H1 (cell line): ENCODE results near the gene PARD3. TPM values are rescaled to one million over a fixed set of nuclear protein-coding genes. Genes with fewer than 3 reads are reported as not detected.

Experiments used
- CTCF ChIA-PET: fragments of 300-600 bp; sonication (Branson Sonifier 250); formaldehyde crosslinking; loops from one replicate; lab custom pipeline; 2021; ENCODE audit not compliant: partially characterized antibody; lab: Charles Lee
- POLR2A ChIA-PET: fragments of 300-600 bp; sonication (Branson Sonifier 250); formaldehyde crosslinking; loops from one replicate; lab custom pipeline; 2021; ENCODE audit warnings: inconsistent platforms; ENCODE audit not compliant: partially characterized antibody; lab: Charles Lee
- DNase-seq, 2 experiments: peaks; one replicate each; pipeline versions ENCODE4 v3.0.0 to v3.0.0-alpha.2; 2010 to 2022; ENCODE audit warnings: low spot score in 2 of 2, low read depth in 1 of 2, mixed read lengths in 1 of 2
- FAIRE-seq: peaks from 2 replicates; lab custom pipeline; 2011; peaks lifted over from hg19 to GRCh38; lab: Jason Lieb, UNC
- H2AFZ ChIP-seq: 2 replicates; pipeline ENCODE4 v1.8.1; 2012; ENCODE audit warnings: low read length, inconsistent platforms
- H2AK5ac ChIP-seq: 2 replicates; pipeline ENCODE4 v1.6.1; 2013; ENCODE audit warnings: low read depth, low read length
- H2BK120ac ChIP-seq: replicated peaks from 2 replicates; pipeline ENCODE3; 2013; ENCODE audit warnings: low read depth, low read length, inconsistent platforms
- H2BK12ac ChIP-seq: 2 replicates; pipeline ENCODE4 v1.6.1; 2013; ENCODE audit warnings: low read depth, low read length
- H2BK15ac ChIP-seq: 2 replicates; pipeline ENCODE4 v1.6.1; 2013; ENCODE audit warnings: low read length
- H2BK20ac ChIP-seq: 2 replicates; pipeline ENCODE4 v1.6.1; 2013; ENCODE audit warnings: low read length
- H2BK5ac ChIP-seq: 2 replicates; pipeline ENCODE4 v1.6.1; 2013; ENCODE audit warnings: low read depth, low read length
- H3K14ac ChIP-seq: 2 replicates; pipeline ENCODE4 v1.6.1; 2013; ENCODE audit warnings: inconsistent platforms; ENCODE audit not compliant: insufficient read length
- H3K18ac ChIP-seq: 2 replicates; pipeline ENCODE4 v1.6.1; 2013; ENCODE audit warnings: low read length; ENCODE audit errors: extremely low read depth
- H3K23ac ChIP-seq: 2 replicates; pipeline ENCODE4 v1.6.1; 2013; ENCODE audit warnings: inconsistent platforms; ENCODE audit not compliant: insufficient read length
- H3K23me2 ChIP-seq: 2 replicates; pipeline ENCODE4 v1.6.1; 2013; ENCODE audit warnings: low read depth, low read length
- H3K27ac ChIP-seq: 2 replicates; pipeline ENCODE4 v1.6.1; 2011; ENCODE audit warnings: low read depth, low read length, inconsistent platforms
- H3K27me3 ChIP-seq, 4 experiments: replicated peaks in 1 of 4; 1 replicate in 1 of 4; 2 replicates in 3 of 4; pipeline versions ENCODE4 v1.6.1 to v1.8.1; 2011 to 2013; ENCODE audit warnings: low read length in 3 of 4, mild to moderate bottlenecking in 3 of 4, inconsistent platforms in 2 of 4, mixed read lengths in 2 of 4, moderate library complexity in 1 of 4; ENCODE audit not compliant: control insufficient read depth in 3 of 4, insufficient read depth in 3 of 4; ENCODE audit errors: extremely low read depth in 1 of 4
- H3K36me3 ChIP-seq, 4 experiments: 2 replicates each; pipeline versions ENCODE4 v1.6.1 to v1.8.1; 2011 to 2013; ENCODE audit warnings: mild to moderate bottlenecking in 4 of 4, low read length in 3 of 4, moderate library complexity in 2 of 4, control low read depth in 1 of 4, inconsistent platforms in 1 of 4; ENCODE audit not compliant: insufficient read depth in 4 of 4, control insufficient read depth in 2 of 4
- H3K4ac ChIP-seq: replicated peaks from 2 replicates; pipeline ENCODE3; 2013; ENCODE audit warnings: low read length, low read depth, mixed read lengths, inconsistent platforms; ENCODE audit not compliant: insufficient read length
- H3K4me1 ChIP-seq, 4 experiments: replicated peaks in 1 of 4; 1 replicate in 1 of 4; 2 replicates in 3 of 4; pipeline versions ENCODE4 v1.6.1 to v1.8.1; 2011 to 2013; ENCODE audit warnings: low read length in 3 of 4, inconsistent platforms in 2 of 4, mixed read lengths in 1 of 4; ENCODE audit not compliant: insufficient read depth in 4 of 4, control insufficient read depth in 3 of 4
- H3K4me2 ChIP-seq, 2 experiments: 2 replicates each; pipeline versions ENCODE4 v1.6.1 to v1.8.1; 2011 to 2013; ENCODE audit warnings: low read depth in 2 of 2, low read length in 2 of 2, control low read depth in 1 of 2, inconsistent platforms in 1 of 2, mild to moderate bottlenecking in 1 of 2; ENCODE audit not compliant: insufficient read depth in 1 of 2
- H3K4me3 ChIP-seq, 4 experiments: fragments of 200-600, 300-600 bp in 1 of 4; sonication (generic), shearing (Covaris generic), sonication (Bioruptor Twin) in 1 of 4; 2 replicates each; pipeline versions ENCODE4 v1.5.1 to v1.8.1; 2011 to 2016; ENCODE audit warnings: low read length in 4 of 4, low read depth in 3 of 4, control low read depth in 2 of 4, inconsistent platforms in 2 of 4, mild to moderate bottlenecking in 2 of 4, mixed read lengths in 1 of 4, moderate library complexity in 1 of 4; ENCODE audit not compliant: insufficient read depth in 2 of 4; ENCODE audit errors: extremely low read depth in 1 of 4
- H3K56ac ChIP-seq: replicated peaks from 2 replicates; pipeline ENCODE3; 2013; ENCODE audit warnings: low read depth, mild to moderate bottlenecking, mixed read lengths, low read length, inconsistent platforms; ENCODE audit not compliant: insufficient read length
- H3K79me1 ChIP-seq: 2 replicates; pipeline ENCODE4 v1.6.1; 2013; ENCODE audit warnings: low read depth, low read length, control low read depth
- H3K79me2 ChIP-seq, 2 experiments: 2 replicates each; pipeline versions ENCODE4 v1.6.1 to v1.8.1; 2012 to 2013; ENCODE audit warnings: low read length in 2 of 2, mild to moderate bottlenecking in 2 of 2, inconsistent platforms in 1 of 2; ENCODE audit not compliant: insufficient read depth in 2 of 2, control insufficient read depth in 1 of 2
- H3K9ac ChIP-seq, 4 experiments: replicated peaks in 1 of 4; 1 replicate in 1 of 4; 2 replicates in 3 of 4; pipeline versions ENCODE4 v1.6.1 to v1.8.1; 2011 to 2013; ENCODE audit warnings: low read depth in 3 of 4, low read length in 3 of 4, control low read depth in 2 of 4, mild to moderate bottlenecking in 2 of 4, moderate library complexity in 2 of 4, inconsistent platforms in 1 of 4; ENCODE audit errors: extremely low read depth in 1 of 4
- H3K9me3 ChIP-seq, 2 experiments: 2 replicates each; pipeline versions ENCODE4 v1.6.1 to v1.8.1; 2012 to 2013; ENCODE audit warnings: mild to moderate bottlenecking in 2 of 2, moderate library complexity in 2 of 2, control low read depth in 1 of 2, inconsistent platforms in 1 of 2, low read depth in 1 of 2, low read length in 1 of 2, mixed read lengths in 1 of 2; ENCODE audit not compliant: insufficient read depth in 2 of 2
- H4K20me1 ChIP-seq, 2 experiments: replicated peaks in 1 of 2; 2 replicates each; pipeline versions ENCODE3 to v1.8.1; 2011 to 2013; ENCODE audit warnings: inconsistent platforms in 2 of 2, low read length in 2 of 2, mild to moderate bottlenecking in 1 of 2; ENCODE audit not compliant: insufficient read depth in 2 of 2, control insufficient read depth in 1 of 2
- H4K5ac ChIP-seq: 2 replicates; pipeline ENCODE4 v1.6.1; 2013; ENCODE audit warnings: low read length, low read depth, mixed read lengths, inconsistent platforms; ENCODE audit not compliant: insufficient read length
- H4K8ac ChIP-seq: 2 replicates; pipeline ENCODE4 v1.8.0; 2013; ENCODE audit warnings: mild to moderate bottlenecking, moderate library complexity, low read length, inconsistent platforms; ENCODE audit not compliant: insufficient read depth; ENCODE audit errors: extremely low read depth
- H4K91ac ChIP-seq: replicated peaks from 2 replicates; pipeline ENCODE3; 2013; ENCODE audit warnings: low read length, mixed read lengths, inconsistent platforms; ENCODE audit not compliant: insufficient read length
- ATF2 ChIP-seq: IDR thresholded peaks from 2 replicates; pipeline ENCODE4 v1.6.1; 2012; ENCODE audit warnings: low read length, inconsistent platforms
- CBX8 ChIP-seq: fragments of 300-800, 300-1000 bp; sonication (generic); IDR thresholded peaks from 2 replicates; pipeline ENCODE4 v1.7.1; 2016; ENCODE audit warnings: low read depth, low read length, borderline replicate concordance
- CTBP2 ChIP-seq: IDR thresholded peaks from 2 replicates; pipeline ENCODE4 v1.7.0; 2011; ENCODE audit warnings: borderline replicate concordance, mild to moderate bottlenecking, moderate library complexity, mixed read lengths, low read length; ENCODE audit not compliant: insufficient read depth, insufficient read length
- EGR1 ChIP-seq: IDR thresholded peaks from 2 replicates; pipeline ENCODE4 v1.6.1; 2011; ENCODE audit warnings: low read depth, low read length, borderline replicate concordance
- EP300 ChIP-seq, 2 experiments: IDR thresholded peaks; 1 replicate in 1 of 2; 2 replicates in 1 of 2; pipeline ENCODE4 v1.6.1; 2011 to 2012; ENCODE audit warnings: low read depth in 2 of 2, low read length in 2 of 2, mild to moderate bottlenecking in 2 of 2, borderline replicate concordance in 1 of 2, inconsistent platforms in 1 of 2, moderate library complexity in 1 of 2
- KDM4A ChIP-seq: IDR thresholded peaks from one replicate; pipeline ENCODE4 v1.7.1; 2012; ENCODE audit warnings: low read depth, mild to moderate bottlenecking, moderate library complexity, low read length, inconsistent platforms; ENCODE audit not compliant: severe bottlenecking
- TAF1 ChIP-seq: IDR thresholded peaks from 2 replicates; pipeline ENCODE4 v1.6.1; 2011; ENCODE audit warnings: mild to moderate bottlenecking, low read depth, low read length
- WGBS, 2 experiments: shearing (Covaris generic) in 1 of 2; methylation state at CpG; one replicate each; pipeline versions ENCODE4 v1.1.6 to v1.1.7; 2013 to 2015; ENCODE audit warnings: low lambda C conversion rate in 2 of 2, mixed read lengths in 2 of 2, inconsistent platforms in 1 of 2, low coverage in 1 of 2, missing lambda C conversion rate in 1 of 2; ENCODE audit not compliant: insufficient replicate concordance in 2 of 2, insufficient coverage in 1 of 2, insufficient read length in 1 of 2; ENCODE audit errors: extremely low coverage in 1 of 2, missing lambda C conversion rate in 1 of 2; 5-methylcytosine and 5-hydroxymethylcytosine counted together
- polyA plus RNA-seq, 7 experiments: library from polyadenylated mRNA; depleted of rRNA in 3 of 7; stranded (reverse) in 5 of 7; unstranded in 2 of 7; fragments of >200 nt in 5 of 7; fragments of 200-250 nt in 2 of 7; gene quantifications; 1 replicate in 5 of 7; 2 replicates in 1 of 7; 4 replicates in 1 of 7; pipeline versions ENCODE4 v1.2.1 to v1.2.3, GENCODE V29; 2011 to 2013; ENCODE audit warnings: missing spikeins in 2 of 7, mixed read lengths in 2 of 7
- total RNA-seq: library from RNA; stranded (reverse); fragmentation: NEBNext Ultra II Directional; extraction: Animal tissue kit (Norgen Biotek cat#: 25700); gene quantifications from 2 replicates; pipeline ENCODE4 v1.2.1, GENCODE V29; 2021

The PARD3 gene
- total and polyA plus RNA-seq, 2 of the 8 experiments (the other 6 are each of a cell fraction or from before 2014, with no cell fraction given): 19.7 to 49.1 TPM

GRCh38 chr10:34297541-34298345 lies 517.4 kb downstream of the PARD3 start:
- Histone ChIP-seq H3K14ac (no peak overlapping the region), H2AK5ac (no peak overlapping the region), H3K18ac (no peak overlapping the region), H2BK20ac (no peak overlapping the region), H2BK12ac (no peak overlapping the region), H4K8ac (no peak overlapping the region), H3K56ac (no peak overlapping the region), H3K79me1 (no peaks in the 10 kb centered on the region), H3K36me3 (no peaks in the 10 kb centered on the region), H3K27ac (no peak overlapping the region), H3K9me3 (no peaks in the 10 kb centered on the region), H4K5ac (no peak overlapping the region), H4K91ac (no peak overlapping the region), H3K79me2 (no peaks in the 10 kb centered on the region), H3K4me1 (peaks cover 0 to 6% (median 3%) of the 10 kb centered on the region in 4 experiments; a peak in 4 of 7 replicates), H3K27me3 (no peaks in the 10 kb centered on the region), H3K23me2 (no peaks in the 10 kb centered on the region), H3K4me3 (no peak overlapping the region), H3K23ac (no peak overlapping the region), H3K4ac (no peak overlapping the region), H2BK5ac (no peak overlapping the region), H2BK120ac (no peak overlapping the region), H2AFZ (no peak overlapping the region), H3K4me2 (no peak overlapping the region), H4K20me1 (no peaks in the 10 kb centered on the region), H3K9ac (no peak overlapping the region), H2BK15ac (no peak overlapping the region)
- no peak for TF ChIP-seq TAF1
- no peak for TF ChIP-seq EGR1
- no peak for TF ChIP-seq CTBP2
- TF ChIP-seq KDM4A: no peak
- TF ChIP-seq ATF2: no peak
- TF ChIP-seq CBX8: no peak
- TF ChIP-seq EP300 (IDR thresholded peaks at IDR 0.05; ENCODE audit: borderline replicate concordance in 1 of 2, low read depth in 2 of 2, low read length in 2 of 2): no peak
- ChIA-PET POLR2A (interaction anchor here (1.2 kb wide), 1 partner anchor 20 kb away, joined by 3 read pairs; no protein-coding TSS in a partner anchor), CTCF (interaction anchor here (1.0 to 1.7 kb wide), 4 partner anchors 8 to 47 kb away, joined by 3 to 5 read pairs (median 3); no protein-coding TSS in a partner anchor)
- 93% methylated on average over 6 of the region's 6 CpGs; no CpG with 5 or more reads in 1 of the 2 experiments for WGBS, 2 experiments
- FAIRE-seq (no peak), DNase-seq (no peak)
